Stimulated activated CD8-positive, alpha-beta memory T cell treated with anti-CD3 and anti-CD28 coated beads, Interleukin-7, amount 100 ng/mL, for 48 hours (primary cell): ENCODE data around the gene MCM3AP.
"Not testable (repeated sequence)": the region's sequence is repeated elsewhere in the genome, so short reads cannot be mapped to it uniquely, and the experiment has no call there.

Source experiments
- DNase-seq, 2 donors: peaks; one replicate each; pipeline ENCODE4 v3.0.0-alpha.2; 2020; ENCODE audit warnings: low read depth in 1 of 2; ENCODE audit errors: extremely low read depth in 1 of 2

MCM3AP gene

DNA sequence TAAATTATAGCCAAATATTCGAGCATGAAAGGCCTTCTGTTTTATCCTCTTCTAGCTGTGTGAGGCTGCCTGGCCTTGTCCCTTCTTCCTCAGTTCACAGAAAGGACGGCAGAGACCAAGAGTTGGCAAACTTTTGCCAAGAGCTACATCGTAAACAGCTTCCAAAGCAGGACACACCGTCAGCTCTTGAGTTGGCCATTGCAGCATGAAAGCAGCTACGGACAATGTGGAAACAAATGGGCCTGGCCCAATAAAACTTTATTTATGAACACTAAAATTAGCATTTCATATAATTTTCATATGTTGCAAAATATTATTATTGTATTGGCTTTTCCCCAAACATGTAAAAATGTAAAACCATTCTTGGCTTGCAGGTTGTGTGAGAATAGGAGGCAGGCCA is 27.5 kb upstream of the MCM3AP start:
- no peak for DNase-seq

- DNase-seq: no peak
Observed at GRCh38 chr21:46311568-46311967, 26.2 kb upstream of the MCM3AP start.

DNA sequence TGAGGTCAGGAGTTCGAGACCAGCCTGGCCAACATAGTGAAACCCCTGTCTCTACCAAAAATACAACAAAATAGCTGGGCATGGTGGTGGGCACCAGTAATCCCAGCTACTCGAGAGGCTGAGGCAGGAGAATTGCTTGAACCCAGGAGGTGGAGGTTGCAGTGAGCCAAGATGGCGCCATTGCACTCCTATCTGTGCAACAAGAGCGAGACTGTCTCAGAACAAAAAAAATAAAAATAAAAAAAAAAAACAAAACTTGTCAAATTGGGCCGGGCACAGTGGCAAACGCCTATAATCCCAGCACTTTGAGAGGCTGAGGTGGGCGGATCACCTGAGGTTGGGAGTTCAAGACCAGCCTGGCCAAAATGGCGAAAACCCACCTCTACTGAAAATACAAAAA is 24.8 kb upstream of the MCM3AP start:
- DNase-seq: not testable (repeated sequence)

- DNase-seq: no peak
Observed at GRCh38 chr21:46308431-46308830, 23.0 kb upstream of the MCM3AP start.

DNA sequence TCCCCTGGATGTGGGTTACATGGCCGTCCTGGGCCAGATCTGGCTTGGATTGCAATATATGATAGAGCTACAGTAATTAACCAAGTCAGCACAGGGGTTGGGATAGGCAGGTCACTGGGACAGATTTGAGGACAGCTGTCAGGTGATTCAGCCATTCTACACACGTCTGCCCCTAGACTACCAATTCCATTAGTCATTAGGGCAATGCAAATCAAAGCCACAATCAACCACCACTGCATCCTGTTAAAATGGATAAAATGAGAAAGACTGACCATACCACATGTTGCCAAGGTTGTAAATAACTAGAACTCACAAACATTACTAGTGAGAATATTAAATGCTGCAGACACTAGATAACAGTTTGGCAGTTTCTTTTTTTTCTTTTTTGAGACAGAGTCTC is 22.2 kb upstream of the MCM3AP start:
- no peak for DNase-seq

DNA sequence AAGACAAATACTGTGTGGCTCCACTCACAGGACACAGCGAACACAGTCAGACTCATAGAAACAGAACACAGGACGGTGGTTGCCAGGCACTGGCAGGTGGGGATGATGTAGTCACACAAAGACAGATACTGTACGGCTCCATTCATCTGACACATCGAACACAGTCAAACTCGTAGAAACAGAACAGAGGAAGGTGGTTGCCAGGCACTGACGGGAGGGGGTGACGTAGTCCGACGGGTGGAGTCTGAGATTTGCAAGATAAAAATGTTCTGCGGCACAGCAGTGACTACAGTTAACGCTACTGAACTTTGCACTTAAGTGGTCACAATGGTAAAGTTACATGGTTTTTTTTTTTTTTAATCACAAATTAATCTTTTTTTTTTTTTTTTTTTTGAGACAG is 19.5 kb upstream of the MCM3AP start:
- DNase-seq: no peak

DNA sequence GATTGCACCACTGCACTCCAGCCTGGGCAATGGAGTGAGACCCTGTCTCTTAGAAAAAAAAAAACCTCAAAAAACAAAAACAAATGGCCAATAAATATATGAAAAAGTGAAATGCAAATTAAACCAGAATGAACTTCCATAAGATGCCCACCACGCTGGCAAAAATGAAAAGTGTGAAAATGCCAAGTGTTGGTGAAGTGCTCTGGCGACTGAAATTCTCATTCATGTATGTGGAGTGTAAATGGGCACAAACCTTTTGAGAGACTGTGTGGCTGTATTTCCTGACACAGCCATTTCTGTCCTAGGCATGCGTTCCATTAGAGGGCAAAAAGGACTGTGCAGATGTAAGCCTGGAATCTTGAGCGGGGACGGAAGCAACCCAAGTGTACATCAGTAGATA is 19.0 kb upstream of the MCM3AP start:
- DNase-seq: no peak

DNA sequence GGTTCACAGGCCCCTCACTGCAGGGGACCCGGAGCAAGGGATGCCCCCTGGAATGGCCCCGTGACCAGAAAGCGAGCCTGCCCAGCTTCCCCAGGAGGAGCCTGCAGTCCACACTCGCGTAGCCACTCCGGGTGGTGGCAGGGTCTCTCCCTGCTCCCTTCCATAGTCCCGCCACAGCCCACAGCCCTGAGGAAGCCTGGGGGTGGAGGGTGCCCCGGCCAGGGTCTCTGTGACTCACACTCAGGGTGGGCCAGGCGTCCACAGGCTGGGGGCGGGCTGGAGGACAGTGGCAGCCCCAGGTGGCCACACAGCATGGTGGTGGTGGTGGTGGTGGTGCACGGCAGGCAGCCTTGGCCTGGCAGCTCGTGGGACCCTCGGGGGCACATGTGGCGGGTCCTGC is 16.3 kb upstream of the MCM3AP start:
- no peak for DNase-seq

DNA sequence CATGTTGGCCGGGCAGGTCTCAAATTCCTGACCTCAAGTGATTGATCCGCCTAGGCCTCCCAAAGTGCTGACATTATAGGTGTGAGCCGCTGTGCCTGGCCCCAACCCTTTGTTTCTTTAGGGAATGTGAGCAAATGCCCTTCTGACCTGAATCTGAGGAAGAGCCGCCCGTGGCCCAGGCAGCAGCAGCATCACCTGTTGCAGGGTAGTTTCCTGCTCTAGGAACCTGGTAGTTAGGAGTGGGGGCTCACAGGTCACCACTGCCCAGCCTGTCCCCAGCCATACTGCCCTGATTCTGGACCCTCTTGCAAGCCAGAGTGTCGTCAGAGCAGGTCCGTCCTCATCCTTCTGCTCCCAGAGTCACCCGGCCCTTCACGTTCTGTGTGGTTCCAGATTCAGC is 13.8 kb upstream of the MCM3AP start:
- DNase-seq: no peak

- no peak for DNase-seq
Observed at GRCh38 chr21:46297338-46298271, 12.2 kb upstream of the MCM3AP start.

- DNase-seq: peak; percentile 42 to 51
Observed at GRCh38 chr21:46295996-46296752, 10.8 kb upstream of the MCM3AP start.

DNA sequence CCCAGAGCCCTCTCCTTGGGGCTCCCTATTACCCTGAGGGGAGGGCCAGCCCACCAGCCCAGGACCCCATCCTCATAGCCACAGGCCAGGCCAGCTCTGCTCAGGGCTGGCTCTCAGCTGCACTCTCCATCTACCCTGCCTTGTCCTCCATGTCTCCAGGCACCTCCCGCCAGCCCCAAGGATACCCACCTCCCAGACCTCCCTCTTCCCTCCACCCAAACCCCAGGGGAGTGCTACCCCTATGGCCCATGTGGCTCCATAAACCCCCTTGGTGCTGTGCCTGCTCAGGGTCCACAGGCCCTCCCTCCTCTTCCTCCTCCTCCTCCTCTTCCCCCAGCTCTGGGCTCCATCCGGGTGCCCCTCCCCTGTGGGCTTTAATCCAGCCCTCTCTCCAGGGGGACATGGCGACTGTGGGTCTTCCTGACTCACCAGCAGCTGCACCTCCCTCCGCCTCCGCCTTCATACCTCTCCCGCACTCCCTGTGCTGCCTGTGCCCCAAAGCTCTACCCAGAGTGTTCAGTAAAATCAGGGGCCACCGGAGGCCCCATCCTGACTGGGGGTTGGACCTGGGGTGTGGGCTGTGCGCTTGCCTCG is 9.9 kb upstream of the MCM3AP start:
- no peak for DNase-seq

- DNase-seq: no peak
Observed at GRCh38 chr21:46294647-46295176, 9.3 kb upstream of the MCM3AP start.

DNA sequence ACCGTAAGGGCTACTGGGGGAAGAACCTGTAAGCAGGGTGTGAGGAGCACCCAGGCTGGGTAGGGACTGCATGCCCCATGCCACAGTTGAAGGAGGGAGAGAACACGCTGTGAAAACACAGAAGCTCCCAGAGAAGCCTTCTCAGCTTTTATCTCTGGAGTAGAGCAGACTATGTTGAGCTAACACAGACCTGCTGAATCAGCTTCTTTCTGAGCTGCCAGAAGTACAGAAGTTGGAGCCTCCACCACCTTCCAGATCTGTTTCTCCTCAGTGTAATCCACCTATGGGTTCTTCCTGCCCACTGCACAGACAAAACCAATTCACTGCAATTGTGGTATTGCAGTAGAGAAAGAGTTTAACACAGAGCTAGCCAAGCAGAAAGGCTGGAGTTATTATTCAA is 6.2 kb upstream of the MCM3AP start:
- DNase-seq: no peak

GRCh38 chr21:46289655-46290179 is 4.3 kb upstream of the MCM3AP start:
- no peak for DNase-seq

GRCh38 chr21:46287541-46287940 is 2.1 kb upstream of the MCM3AP start:
- DNase-seq: no peak

DNA sequence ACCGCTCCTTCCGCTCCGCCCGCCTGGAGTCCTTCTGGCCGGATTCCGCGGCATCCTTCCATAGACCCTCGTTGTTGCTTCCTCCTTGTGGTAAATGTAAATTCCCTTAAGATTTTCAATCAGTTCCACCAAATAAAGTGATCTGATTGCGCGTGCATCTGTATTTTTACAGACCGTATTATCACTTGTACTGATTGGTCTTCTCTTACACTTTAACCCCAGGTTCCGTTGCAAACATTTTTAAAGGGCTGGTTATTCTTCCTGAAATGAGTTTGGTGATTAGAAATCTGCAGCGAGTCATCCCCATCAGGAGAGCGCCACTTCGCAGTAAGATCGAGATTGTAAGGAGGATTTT is 1.2 kb upstream of the MCM3AP start:
- DNase-seq: no peak

GRCh38 chr21:46285761-46286647 is 593 bp upstream of the MCM3AP start, which contains the start of gene YBEY:
YBEY (plus strand) TSS chr21:46286342; CDS start chr21:46286914, 572 bp downstream.
- peak; percentile 79 to 81 for DNase-seq

DNA sequence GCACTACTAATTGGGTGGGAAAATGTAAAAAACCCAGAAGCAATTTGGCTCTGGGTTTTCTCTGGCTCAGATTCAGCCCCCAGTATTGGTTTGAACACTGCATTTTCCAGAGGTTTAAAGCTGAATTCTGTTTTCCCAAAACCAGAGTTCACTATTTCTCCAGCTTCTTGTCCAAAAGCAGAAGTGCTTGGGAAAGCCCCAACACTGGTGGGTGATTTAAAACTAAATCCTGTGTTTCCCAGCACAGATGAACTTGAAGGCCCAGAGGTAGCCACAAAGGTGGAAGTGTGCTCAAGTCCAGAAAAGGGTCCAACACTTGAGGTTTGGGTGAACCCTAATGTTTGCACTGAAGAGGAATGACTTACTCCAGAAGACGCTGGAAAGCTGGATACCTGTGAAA is 678 bp downstream of the MCM3AP start:
- DNase-seq: no peak

- no peak for DNase-seq
Observed at GRCh38 chr21:46284077-46284644, 1.2 kb downstream of the MCM3AP start.
